Loucy (cell line): ENCODE data around the gene FARP1.

Experiments used
- H2AFZ ChIP-seq: fragments of 200-600 bp; sonication (generic); 2 replicates; pipeline ENCODE4 v1.6.0; 2016; ENCODE audit warnings: antibody characterized with exemption, mild to moderate bottlenecking, low read length, moderate library complexity
- H3F3A ChIP-seq: fragments of 200-600 bp; 2 replicates; pipeline ENCODE4 v1.6.0; 2016; ENCODE audit warnings: antibody characterized with exemption, low read depth, mild to moderate bottlenecking
- H3K27me3 ChIP-seq: fragments of 200-600 bp; sonication (generic); 2 replicates; pipeline ENCODE4 v1.6.1; 2014; ENCODE audit warnings: low read length, mild to moderate bottlenecking; ENCODE audit not compliant: insufficient read depth, poor library complexity, severe bottlenecking
- H3K36me3 ChIP-seq: fragments of 200-600 bp; sonication (generic); 2 replicates; pipeline ENCODE4 v1.6.1; 2016; ENCODE audit warnings: low read length; ENCODE audit not compliant: insufficient read depth
- H3K4me1 ChIP-seq: fragments of 200-600 bp; sonication (generic); 2 replicates; pipeline ENCODE4 v1.5.1; 2014; ENCODE audit warnings: low read length, mild to moderate bottlenecking; ENCODE audit not compliant: insufficient read depth, poor library complexity, severe bottlenecking
- H3K4me2 ChIP-seq: fragments of 200-600 bp; sonication (generic); 2 replicates; pipeline ENCODE4 v1.6.0; 2014; ENCODE audit warnings: antibody characterized with exemption, low read length, low read depth, mild to moderate bottlenecking; ENCODE audit not compliant: poor library complexity, severe bottlenecking
- H3K4me3 ChIP-seq: fragments of 200-600 bp; sonication (generic); 2 replicates; pipeline ENCODE4 v1.5.1; 2014; ENCODE audit warnings: low read length, mild to moderate bottlenecking, mixed read lengths; ENCODE audit not compliant: poor library complexity, severe bottlenecking
- H3K79me2 ChIP-seq: fragments of 200-600 bp; sonication (generic); 2 replicates; pipeline ENCODE4 v1.6.1; 2014; ENCODE audit warnings: low read length; ENCODE audit not compliant: insufficient read depth
- H3K9ac ChIP-seq: fragments of 200-600 bp; sonication (generic); 2 replicates; pipeline ENCODE4 v1.6.0; 2014; ENCODE audit warnings: mild to moderate bottlenecking, low read depth, low read length, moderate library complexity; ENCODE audit not compliant: poor library complexity, severe bottlenecking
- H3K9me2 ChIP-seq: fragments of 200-600 bp; sonication (generic); replicated peaks from 2 replicates; pipeline ENCODE4 v1.6.1; 2016; ENCODE audit warnings: low read depth, low read length, mixed read lengths
- H3K9me3 ChIP-seq: fragments of 200-600 bp; sonication (generic); 2 replicates; pipeline ENCODE4 v1.6.1; 2014; ENCODE audit warnings: mild to moderate bottlenecking, antibody characterized with exemption, low read length, low read depth; ENCODE audit not compliant: insufficient read depth
- H4K20me1 ChIP-seq: fragments of 200-600 bp; sonication (generic); 2 replicates; pipeline ENCODE4 v1.6.0; 2014; ENCODE audit warnings: antibody characterized with exemption, low read length, mild to moderate bottlenecking; ENCODE audit not compliant: insufficient read depth, poor library complexity, severe bottlenecking
- CTCF ChIP-seq: fragments of 200-600 bp; sonication (generic); conservative IDR thresholded peaks from 2 replicates; pipeline ENCODE4 v1.5.1; 2014; ENCODE audit warnings: mild to moderate bottlenecking, antibody characterized with exemption, low read length
- EZH2phosphoT487 ChIP-seq: fragments of 200-600 bp; IDR thresholded peaks from 2 replicates; pipeline ENCODE4 v1.6.1; 2018; ENCODE audit warnings: antibody characterized with exemption, mild to moderate bottlenecking, moderate library complexity, borderline replicate concordance

FARP1 gene

GRCh38 chr13:98364179-98364578, 221.3 kb downstream of the FARP1 start:
- TF ChIP-seq EZH2phosphoT487 (no peak), CTCF (no peak)
- Histone ChIP-seq H3K27me3 (no peaks in the 10 kb centered on the region), H3K9me3 (no peaks in the 10 kb centered on the region), H3K4me3 (no peak overlapping the region), H3K9ac (no peak overlapping the region), H2AFZ (no peak overlapping the region), H3K9me2 (no peaks in the 10 kb centered on the region), H4K20me1 (no peaks in the 10 kb centered on the region), H3K36me3 (no peaks in the 10 kb centered on the region), H3F3A (no peaks in the 10 kb centered on the region), H3K4me1 (no peaks in the 10 kb centered on the region), H3K79me2 (no peaks in the 10 kb centered on the region), H3K4me2 (no peak overlapping the region)

- no peaks in the 10 kb centered on the region for H3K9me2 ChIP-seq
- no peak overlapping the region for H3K9ac ChIP-seq
- H3K27me3 ChIP-seq, result no peaks in the 10 kb centered on the region
- no peaks in the 10 kb centered on the region for H4K20me1 ChIP-seq
- no peaks in the 10 kb centered on the region for H3K79me2 ChIP-seq
- no peak overlapping the region for H2AFZ ChIP-seq
- H3K36me3 ChIP-seq, result no peaks in the 10 kb centered on the region
- H3F3A ChIP-seq, result no peaks in the 10 kb centered on the region
- no peak overlapping the region for H3K4me3 ChIP-seq
- TF ChIP-seq EZH2phosphoT487 (no peak), CTCF (no peak)
- no peaks in the 10 kb centered on the region for H3K4me1 ChIP-seq
- H3K9me3 ChIP-seq, result no peaks in the 10 kb centered on the region
- no peak overlapping the region for H3K4me2 ChIP-seq
These were observed 221.8 kb downstream of the FARP1 start for GRCh38 chr13:98364647-98365046.

GRCh38 chr13:98365302-98365701, 222.4 kb downstream of the FARP1 start:
- Histone ChIP-seq H3K27me3 (no peaks in the 10 kb centered on the region), H3K4me2 (no peak overlapping the region), H3F3A (no peaks in the 10 kb centered on the region), H2AFZ (no peak overlapping the region), H3K4me1 (no peaks in the 10 kb centered on the region), H3K9me2 (no peaks in the 10 kb centered on the region), H3K36me3 (no peaks in the 10 kb centered on the region), H4K20me1 (no peaks in the 10 kb centered on the region), H3K4me3 (no peak overlapping the region), H3K79me2 (no peaks in the 10 kb centered on the region), H3K9ac (no peak overlapping the region), H3K9me3 (no peaks in the 10 kb centered on the region)
- TF ChIP-seq CTCF, result no peak
- no peak for TF ChIP-seq EZH2phosphoT487
